ENCODE data around the gene BMP3.

Gene BMP3

DNA sequence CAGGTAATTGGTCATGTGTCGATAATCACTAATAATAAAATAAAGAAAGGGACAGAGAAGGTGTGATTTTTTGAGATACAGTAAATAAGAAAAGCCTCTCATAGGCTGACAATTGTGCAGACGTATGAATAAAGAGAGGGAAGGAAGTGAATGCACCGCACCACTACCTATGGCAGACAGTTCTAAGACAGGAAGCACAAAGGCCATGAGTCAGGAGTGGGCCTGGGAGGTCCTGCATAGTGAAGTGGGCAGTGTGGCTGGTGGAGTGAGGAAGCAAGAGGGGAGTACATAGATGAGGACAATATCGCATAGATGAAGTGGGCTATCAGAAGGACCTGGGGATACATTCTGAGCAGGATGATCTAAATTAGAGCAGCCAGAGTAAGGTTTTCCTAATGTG lies 75.6 kb downstream of the BMP3 start:
- TF ChIP-seq, protein P1, sequence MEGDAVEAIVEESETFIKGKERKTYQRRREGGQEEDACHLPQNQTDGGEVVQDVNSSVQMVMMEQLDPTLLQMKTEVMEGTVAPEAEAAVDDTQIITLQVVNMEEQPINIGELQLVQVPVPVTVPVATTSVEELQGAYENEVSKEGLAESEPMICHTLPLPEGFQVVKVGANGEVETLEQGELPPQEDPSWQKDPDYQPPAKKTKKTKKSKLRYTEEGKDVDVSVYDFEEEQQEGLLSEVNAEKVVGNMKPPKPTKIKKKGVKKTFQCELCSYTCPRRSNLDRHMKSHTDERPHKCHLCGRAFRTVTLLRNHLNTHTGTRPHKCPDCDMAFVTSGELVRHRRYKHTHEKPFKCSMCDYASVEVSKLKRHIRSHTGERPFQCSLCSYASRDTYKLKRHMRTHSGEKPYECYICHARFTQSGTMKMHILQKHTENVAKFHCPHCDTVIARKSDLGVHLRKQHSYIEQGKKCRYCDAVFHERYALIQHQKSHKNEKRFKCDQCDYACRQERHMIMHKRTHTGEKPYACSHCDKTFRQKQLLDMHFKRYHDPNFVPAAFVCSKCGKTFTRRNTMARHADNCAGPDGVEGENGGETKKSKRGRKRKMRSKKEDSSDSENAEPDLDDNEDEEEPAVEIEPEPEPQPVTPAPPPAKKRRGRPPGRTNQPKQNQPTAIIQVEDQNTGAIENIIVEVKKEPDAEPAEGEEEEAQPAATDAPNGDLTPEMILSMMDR (IDR thresholded peaks at IDR 0.05; ENCODE audit: low read depth, low read length), result no peak
- no peaks in the 10 kb centered on the region for H3K9me3 ChIP-seq
- no peak for DNase-seq
- no peak overlapping the region for H3K4me3 ChIP-seq (ENCODE audit: low read depth, low read length)
- no peaks in the 10 kb centered on the region for H3K27me3 ChIP-seq
- H3K36me3 ChIP-seq, result no peaks in the 10 kb centered on the region
- H3K4me1 ChIP-seq, result no peaks in the 10 kb centered on the region
